Pancreas (tissue), 10 donors: ENCODE measurements around the gene PSIP1. TPM values are rescaled to one million over a fixed set of nuclear protein-coding genes. Genes with fewer than 3 reads are reported as not detected.

ENCODE experiments used
- ATAC-seq, 4 donors: fragments of 200-7000 bp; cut with Tn5 transposase; one replicate each; pipeline versions ENCODE4 v1.8.0 to v1.9.1; 2020; ENCODE audit warnings: mild to moderate bottlenecking in 4 of 4, moderate library complexity in 4 of 4
- DNase-seq, 6 donors: peaks; one replicate each; pipeline ENCODE4 v3.0.0-alpha.2; 2020
- FAIRE-seq: peaks from 2 replicates; lab custom pipeline; 2012; peaks lifted over from hg19 to GRCh38; lab: Jason Lieb, UNC
- H3K27ac ChIP-seq, 4 donors: fragments of 200-600 bp; sonication (generic); 1 replicate in 3 of 4; 2 replicates in 1 of 4; pipeline versions ENCODE4 v1.5.0 to v1.8.0; 2020
- H3K27me3 ChIP-seq, 4 donors: fragments of 200-600 bp; one replicate each; pipeline ENCODE4 v1.8.0; 2021
- H3K36me3 ChIP-seq, 3 donors: fragments of 200-600 bp; sonication (generic) in 1 of 3; one replicate each; pipeline versions ENCODE4 v1.5.0 to v1.8.0; 2020 to 2021
- H3K4me1 ChIP-seq, 3 donors: fragments of 200-600 bp; one replicate each; pipeline ENCODE4 v1.8.0; 2021
- H3K4me3 ChIP-seq, 4 donors: fragments of 200-600 bp; sonication (generic) in 2 of 4; one replicate each; pipeline versions ENCODE4 v1.5.0 to v1.8.0; 2020 to 2021
- H3K9me3 ChIP-seq, 4 donors: fragments of 200-600 bp; one replicate each; pipeline ENCODE4 v1.8.0; 2021
- WGBS, 2 donors: extraction: QIAGEN DNeasy Blood & Tissue Kit; methylation state at CpG; one replicate each; pipeline ENCODE4 v1.1.7; 2013; 5-methylcytosine and 5-hydroxymethylcytosine counted together
- intact Hi-C, 3 donors: fragments of 100-400 bp; cut with DNase I; formaldehyde crosslinking; loops; one replicate each; pipeline versions ENCODE4 v1.11.1 to v1.14.2; 2022
- polyA plus RNA-seq, 2 donors: library from polyadenylated mRNA; stranded (reverse); fragments of 200-250 nt; gene quantifications; one replicate each; pipeline ENCODE4 v1.2.3, GENCODE V29; 2013
- total RNA-seq, 6 donors: library from RNA; stranded (reverse); fragmentation: NEBNext Ultra II Directional in 4 of 6; extraction: Animal tissue kit (Norgen Biotek cat#: 25700) in 4 of 6; gene quantifications; one replicate each; pipeline versions ENCODE4 v1.2.1 to v1.2.4, GENCODE V29; 2021 to 2023
- TF ChIP-seq, protein P1 (sequence below), 4 donors: fragments of 200-600 bp; sonication (generic) in 3 of 4; IDR thresholded peaks; one replicate each; pipeline versions ENCODE4 v1.5.0 to v1.8.0; 2021; ENCODE audit warnings: antibody characterized with exemption in 4 of 4
- donor health status: healthy with polysubstance abuse.
- donor health status: DM: no; HTN: no; CAD: no; lungs with moderate emphysema.
- donor health status: DM: no; HTN: no; CAD: no.
- donor health status: control.
- donor health status: control.
- donor health status: Bipolar disorder and iron deficiency.
- donor health status: DM: yes; HTN: yes; CAD: no.
- donor health status: DM: no; HTN: no; CAD: no.
- donor health status: DM: no; HTN: no; CAD: no.
- donor health status: DM: yes; HTN: yes; CAD: no.

PSIP1 gene
- total and polyA plus RNA-seq, 8 donors: 9.0 to 18.9 (median 11.2) TPM

DNA sequence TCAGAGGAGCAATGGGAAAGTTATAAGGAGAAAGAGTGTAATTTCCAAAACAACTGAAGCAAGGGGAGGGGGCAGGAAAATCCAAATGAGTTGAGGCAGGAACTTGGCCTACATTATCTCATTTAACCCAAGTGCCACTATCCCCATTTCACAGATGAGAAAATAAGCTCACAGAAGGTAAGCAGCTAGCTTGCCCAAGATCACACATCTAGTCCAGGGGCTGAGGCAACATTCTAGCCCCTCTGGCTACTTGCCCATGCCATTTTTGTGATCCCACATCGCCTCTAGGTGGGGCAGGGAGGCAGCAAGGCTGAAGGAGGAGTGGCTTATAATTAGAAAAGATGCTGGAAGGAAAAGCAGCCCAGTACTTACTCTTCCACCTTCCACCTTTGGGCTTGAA, 2.6 kb upstream of the PSIP1 start:
- intact Hi-C loops: no loop called here
- ATAC-seq: no peak
- TF ChIP-seq, protein P1, sequence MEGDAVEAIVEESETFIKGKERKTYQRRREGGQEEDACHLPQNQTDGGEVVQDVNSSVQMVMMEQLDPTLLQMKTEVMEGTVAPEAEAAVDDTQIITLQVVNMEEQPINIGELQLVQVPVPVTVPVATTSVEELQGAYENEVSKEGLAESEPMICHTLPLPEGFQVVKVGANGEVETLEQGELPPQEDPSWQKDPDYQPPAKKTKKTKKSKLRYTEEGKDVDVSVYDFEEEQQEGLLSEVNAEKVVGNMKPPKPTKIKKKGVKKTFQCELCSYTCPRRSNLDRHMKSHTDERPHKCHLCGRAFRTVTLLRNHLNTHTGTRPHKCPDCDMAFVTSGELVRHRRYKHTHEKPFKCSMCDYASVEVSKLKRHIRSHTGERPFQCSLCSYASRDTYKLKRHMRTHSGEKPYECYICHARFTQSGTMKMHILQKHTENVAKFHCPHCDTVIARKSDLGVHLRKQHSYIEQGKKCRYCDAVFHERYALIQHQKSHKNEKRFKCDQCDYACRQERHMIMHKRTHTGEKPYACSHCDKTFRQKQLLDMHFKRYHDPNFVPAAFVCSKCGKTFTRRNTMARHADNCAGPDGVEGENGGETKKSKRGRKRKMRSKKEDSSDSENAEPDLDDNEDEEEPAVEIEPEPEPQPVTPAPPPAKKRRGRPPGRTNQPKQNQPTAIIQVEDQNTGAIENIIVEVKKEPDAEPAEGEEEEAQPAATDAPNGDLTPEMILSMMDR (IDR thresholded peaks at IDR 0.05): no peak

DNA sequence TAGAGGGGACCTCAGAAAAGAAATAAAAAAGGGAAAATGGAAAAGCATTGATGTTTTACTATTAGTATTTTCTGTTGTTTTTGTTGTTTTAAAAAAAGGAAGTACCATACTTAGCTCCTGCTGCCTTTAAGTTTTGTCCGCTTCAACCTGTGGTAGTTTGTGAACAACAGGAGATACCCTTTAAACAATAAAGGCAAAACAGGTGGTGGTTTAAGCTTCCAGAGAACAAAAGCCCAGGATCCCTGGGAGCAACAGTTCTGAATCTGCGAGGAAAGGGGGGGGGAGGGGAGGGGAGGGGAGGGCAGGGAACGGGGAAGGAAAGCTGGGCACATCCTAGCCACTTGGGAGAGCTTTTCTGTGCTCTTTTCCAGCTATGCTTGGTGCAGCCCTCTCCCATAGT, 2.1 kb upstream of the PSIP1 start:
- intact Hi-C loops: no loop called here
- Histone ChIP-seq H3K36me3 (no peaks in the 10 kb centered on the region), H3K9me3 (no peaks in the 10 kb centered on the region), H3K27me3 (no peaks in the 10 kb centered on the region), H3K4me3 (no peak overlapping the region), H3K4me1 (peaks cover 0 to 5% (median 0%) of the 10 kb centered on the region in 3 donors), H3K27ac (no peak overlapping the region)
- DNase-seq: no peak
- FAIRE-seq: no peak
- TF ChIP-seq, protein P1 (IDR thresholded peaks at IDR 0.05): no peak
- 69 to 79% methylated on average over 3 of the region's 3 CpGs for WGBS, 2 donors
- ATAC-seq: no peak

More for the DNA sequence above, 2.6 kb upstream of the PSIP1 start:
- 52 to 54% methylated on average over 1 of the region's 1 CpG for WGBS, 2 donors
- no peak for FAIRE-seq
- DNase-seq: no peak
- Histone ChIP-seq H3K9me3 (no peaks in the 10 kb centered on the region), H3K27ac (no peak overlapping the region), H3K27me3 (no peaks in the 10 kb centered on the region), H3K4me1 (peaks cover 0 to 5% (median 0%) of the 10 kb centered on the region in 3 donors), H3K36me3 (no peaks in the 10 kb centered on the region), H3K4me3 (no peak overlapping the region)

DNA sequence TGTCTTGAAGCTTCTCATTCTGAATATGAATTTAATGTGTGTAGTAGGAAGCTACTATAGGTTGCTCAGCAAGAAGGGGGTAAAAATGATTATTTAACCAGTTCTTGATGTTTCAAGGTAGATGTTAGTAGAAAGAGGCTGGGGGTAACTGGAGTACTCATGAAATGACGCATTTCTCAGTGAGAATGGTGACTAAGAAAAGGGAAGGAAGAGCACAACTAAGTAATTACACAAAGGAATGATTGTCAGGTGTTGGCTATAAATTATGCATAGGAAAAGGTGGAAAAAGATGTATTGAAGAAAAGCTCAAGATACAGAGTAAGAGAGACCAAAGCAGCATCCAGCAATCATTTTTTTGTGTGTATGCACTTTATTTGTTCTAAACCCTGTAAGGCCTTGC, 1.4 kb upstream of the PSIP1 start:
- H3K4me3 ChIP-seq: no peak overlapping the region
- H3K36me3 ChIP-seq: no peaks in the 10 kb centered on the region
- FAIRE-seq (no peak), ATAC-seq (no peak), DNase-seq (no peak)
- H3K27ac ChIP-seq: no peak overlapping the region
- 93 to 94% methylated on average over 1 of the region's 1 CpG for WGBS, 2 donors
- H3K9me3 ChIP-seq: no peaks in the 10 kb centered on the region
- TF ChIP-seq, protein P1 (IDR thresholded peaks at IDR 0.05): no peak
- peaks cover 0 to 5% (median 0%) of the 10 kb centered on the region in 3 donors for H3K4me1 ChIP-seq
- H3K27me3 ChIP-seq: no peaks in the 10 kb centered on the region
- intact Hi-C loops: no loop called here

DNA sequence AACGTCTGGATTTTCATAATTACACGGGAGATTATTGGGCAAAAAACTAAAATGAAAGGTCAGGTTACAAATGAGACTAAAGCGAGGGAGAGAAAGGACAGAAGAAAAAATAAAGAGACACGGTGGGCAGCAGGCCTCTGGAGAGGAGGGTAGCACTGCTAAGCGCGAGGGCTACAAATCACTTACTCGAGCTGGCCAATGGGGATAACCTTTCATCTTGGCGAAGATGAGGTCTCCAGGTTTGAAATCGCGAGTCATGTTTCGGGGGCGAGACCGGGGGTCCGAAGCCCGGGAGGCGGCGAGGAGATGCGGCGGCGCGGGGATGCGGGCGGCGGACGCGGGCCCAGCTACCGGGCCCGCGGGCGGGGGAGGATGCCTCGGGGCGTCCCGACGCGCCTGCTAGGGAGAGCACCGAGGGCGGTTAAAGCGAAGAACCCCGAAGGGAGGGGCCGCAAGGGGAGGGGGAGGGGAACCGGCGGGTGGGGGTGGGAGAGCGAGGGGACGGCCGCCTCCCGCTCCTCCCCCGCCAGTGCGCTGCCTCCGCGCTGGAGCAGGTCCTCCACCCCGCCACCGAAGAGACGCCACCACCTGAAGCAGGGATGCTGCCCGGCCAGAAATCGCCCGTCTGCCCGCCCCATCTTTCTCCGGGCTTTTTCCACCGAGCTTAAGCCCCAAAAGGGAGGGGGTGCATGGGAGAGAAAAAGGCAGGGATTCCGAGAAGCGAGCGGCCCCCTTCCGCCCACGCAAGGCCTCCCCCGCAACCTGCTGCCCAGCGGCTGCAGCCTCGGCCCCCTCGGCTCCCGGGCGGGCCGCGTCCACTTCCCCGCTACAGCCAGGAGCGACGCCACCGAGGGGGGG, 610 bp downstream of the PSIP1 start:
- peak overlapping the region; percentile 91 to 98 (median 94) for H3K4me3 ChIP-seq
- WGBS, 2 donors: 1 to 3% methylated on average over 50 to 76 of the region's 76 CpGs
- FAIRE-seq: no peak
- H3K36me3 ChIP-seq: no peaks in the 10 kb centered on the region
- peaks cover 0 to 5% (median 0%) of the 10 kb centered on the region in 3 donors for H3K4me1 ChIP-seq
- H3K9me3 ChIP-seq: no peaks in the 10 kb centered on the region
- ATAC-seq: peak; percentile 75 to 83 (median 78)
- no peaks in the 10 kb centered on the region for H3K27me3 ChIP-seq
- H3K27ac ChIP-seq: peak overlapping the region; percentile 77 to 95 (median 88)
- TF ChIP-seq, protein P1 (IDR thresholded peaks at IDR 0.05): no peak
- intact Hi-C loops: no loop called here
- peak in 5 of 6 donors; percentile 23 to 79 (median 47) for DNase-seq

DNA sequence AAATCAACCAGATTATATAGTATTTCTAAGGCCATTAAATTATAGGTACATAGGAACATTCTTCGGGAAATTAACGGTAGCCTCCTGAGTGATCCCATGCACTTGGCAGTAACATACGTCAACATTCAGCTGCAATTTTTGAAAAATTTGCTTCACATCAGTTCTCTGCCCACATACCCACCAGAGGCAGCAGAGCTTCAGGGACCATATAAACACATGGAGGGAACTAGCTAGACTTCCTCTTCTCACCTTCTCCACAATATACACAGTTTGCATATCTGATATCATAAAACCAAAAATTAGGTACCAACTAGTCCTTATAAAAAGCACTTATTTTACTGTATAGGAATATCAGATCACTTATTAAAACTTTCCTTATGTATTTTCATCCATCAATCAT, 4.8 kb downstream of the PSIP1 start:
- TF ChIP-seq, protein P1 (IDR thresholded peaks at IDR 0.05): no peak
- intact Hi-C loops: no loop called here
- FAIRE-seq: no peak

More for the DNA sequence above, 4.8 kb downstream of the PSIP1 start:
- 93 to 94% methylated on average over 3 of the region's 3 CpGs for WGBS, 2 donors
- no peak for DNase-seq
- Histone ChIP-seq H3K36me3 (no peaks in the 10 kb centered on the region), H3K4me1 (peaks cover 0 to 5% (median 0%) of the 10 kb centered on the region in 3 donors), H3K9me3 (no peaks in the 10 kb centered on the region), H3K4me3 (no peak overlapping the region), H3K27me3 (no peaks in the 10 kb centered on the region), H3K27ac (no peak overlapping the region)
- no peak for ATAC-seq
